ENCODE results near the gene TMEM128. TPM values are rescaled to one million over a fixed set of nuclear protein-coding genes. Genes with fewer than 3 reads are reported as not detected.

TMEM128 gene
- total RNA-seq, 1 experiment from 2014 or later = 10.1 TPM

GRCh38 chr4:4271912-4272311, 23.9 kb upstream of the TMEM128 start:
- ChIA-PET POLR2A (ENCODE audit: unreplicated experiment) (no interaction called here), CTCF (no interaction called here)
- TF ChIP-seq EZH2 (IDR thresholded peaks at IDR 0.05; ENCODE audit: low read length, unreplicated experiment) (no peak), CTCF (conservative IDR thresholded peaks at IDR 0.05; ENCODE audit: low read depth, low read length) (0 out of 2 replicates have a peak, but pooled peaks have one; percentile 15)
- Histone ChIP-seq H4K20me1 (ENCODE audit: low read length) (no peaks in the 10 kb centered on the region), H3K79me2 (ENCODE audit: low read length) (no peaks in the 10 kb centered on the region), H3K9ac (ENCODE audit: low read length) (no peak overlapping the region), H3F3A (ENCODE audit: low read length, unreplicated experiment) (no peaks in the 10 kb centered on the region), H3K9me2 (replicated peaks; ENCODE audit: low read length) (no peaks in the 10 kb centered on the region), H3K4me3 (ENCODE audit: low read length) (no peak overlapping the region), H2AFZ (ENCODE audit: low read length) (no peak overlapping the region), H3K36me3 (ENCODE audit: low read depth, low read length) (peaks cover 23% of the 10 kb centered on the region), H3K4me2 (ENCODE audit: low read length) (no peak overlapping the region), H3K9me3 (ENCODE audit: low read length) (no peaks in the 10 kb centered on the region), H3K27ac (ENCODE audit: low read length) (no peak overlapping the region), H3K27me3 (ENCODE audit: low read length) (no peaks in the 10 kb centered on the region), H3K4me1 (ENCODE audit: insufficient read depth, low read length) (peaks cover 10% of the 10 kb centered on the region; the same call in 1 of the 2 replicates)
- no TSS peak for BruUV-seq (replicated peaks)
- intact Hi-C loops (cut with micrococcal nuclease) = no loop called here
- DNase-seq (no peak), ATAC-seq (no peak)

GRCh38 chr4:4270529-4270928, 22.5 kb upstream of the TMEM128 start:
- DNase-seq (peak; percentile 26), ATAC-seq (peak; percentile 65)
- Histone ChIP-seq H3K4me2 (ENCODE audit: low read length) (no peak overlapping the region), H3K36me3 (ENCODE audit: low read depth, low read length) (peaks cover 23% of the 10 kb centered on the region), H3K9me2 (replicated peaks; ENCODE audit: low read length) (no peaks in the 10 kb centered on the region), H2AFZ (ENCODE audit: low read length) (no peak overlapping the region), H3K9ac (ENCODE audit: low read length) (no peak overlapping the region), H3F3A (ENCODE audit: low read length, unreplicated experiment) (no peaks in the 10 kb centered on the region), H3K9me3 (ENCODE audit: low read length) (no peaks in the 10 kb centered on the region), H3K27me3 (ENCODE audit: low read length) (no peaks in the 10 kb centered on the region), H3K27ac (ENCODE audit: low read length) (peak overlapping the region; percentile 40), H3K4me1 (ENCODE audit: insufficient read depth, low read length) (peaks cover 10% of the 10 kb centered on the region; the same call in 1 of the 2 replicates), H3K4me3 (ENCODE audit: low read length) (no peak overlapping the region), H3K79me2 (ENCODE audit: low read length) (no peaks in the 10 kb centered on the region), H4K20me1 (ENCODE audit: low read length) (no peaks in the 10 kb centered on the region)
- BruUV-seq (replicated peaks) = no TSS peak
- POLR2A ChIA-PET (ENCODE audit: unreplicated experiment) = no interaction called here
- no peak for TF ChIP-seq EZH2 (IDR thresholded peaks at IDR 0.05; ENCODE audit: low read length, unreplicated experiment)
- no peak for TF ChIP-seq CTCF (conservative IDR thresholded peaks at IDR 0.05; ENCODE audit: low read depth, low read length)
- TF ChIP-seq EZH2phosphoT487 (IDR thresholded peaks at IDR 0.05; ENCODE audit: borderline replicate concordance, low read length) = no peak
- intact Hi-C loops (cut with micrococcal nuclease) = no loop called here
- CTCF ChIA-PET = interaction anchor here (1.0 kb wide), 1 partner anchor 10 kb away, joined by 3 read pairs; no protein-coding TSS in a partner anchor

GRCh38 chr4:4269856-4270255, 21.8 kb upstream of the TMEM128 start:
- no peak overlapping the region for H2AFZ ChIP-seq (ENCODE audit: low read length)
- no peaks in the 10 kb centered on the region for H3K9me3 ChIP-seq (ENCODE audit: low read length)
- 0 out of 2 replicates have a peak overlapping the region, but pooled peaks have one; percentile 22 for H3K4me2 ChIP-seq (ENCODE audit: low read length)
- H3K36me3 ChIP-seq (ENCODE audit: low read depth, low read length) = peaks cover 17% of the 10 kb centered on the region
- ATAC-seq (peak; percentile 92), DNase-seq (peak; percentile 38)
- intact Hi-C loops (cut with micrococcal nuclease) = no loop called here
- H3K4me3 ChIP-seq (ENCODE audit: low read length) = no peak overlapping the region
- TF ChIP-seq EZH2phosphoT487 (IDR thresholded peaks at IDR 0.05; ENCODE audit: borderline replicate concordance, low read length) (no peak), EZH2 (IDR thresholded peaks at IDR 0.05; ENCODE audit: low read length, unreplicated experiment) (no peak), CTCF (conservative IDR thresholded peaks at IDR 0.05; ENCODE audit: low read depth, low read length) (no peak)
- H4K20me1 ChIP-seq (ENCODE audit: low read length) = no peaks in the 10 kb centered on the region
- H3K79me2 ChIP-seq (ENCODE audit: low read length) = no peaks in the 10 kb centered on the region
- H3K4me1 ChIP-seq (ENCODE audit: insufficient read depth, low read length) = peaks cover 10% of the 10 kb centered on the region; the same call in 1 of the 2 replicates
- ChIA-PET CTCF (interaction anchor here (1.0 kb wide), 1 partner anchor 10 kb away, joined by 3 read pairs; no protein-coding TSS in a partner anchor), POLR2A (ENCODE audit: unreplicated experiment) (no interaction called here)
- H3K9ac ChIP-seq (ENCODE audit: low read length) = no peak overlapping the region
- no peaks in the 10 kb centered on the region for H3F3A ChIP-seq (ENCODE audit: low read length, unreplicated experiment)
- peak overlapping the region; percentile 40 for H3K27ac ChIP-seq (ENCODE audit: low read length)
- H3K9me2 ChIP-seq (replicated peaks; ENCODE audit: low read length) = no peaks in the 10 kb centered on the region
- H3K27me3 ChIP-seq (ENCODE audit: low read length) = no peaks in the 10 kb centered on the region
- BruUV-seq (replicated peaks) = no TSS peak

Measured in PC-3 (cell line).